Stomach (tissue), 9 donors: ENCODE data around the gene PRKG1. TPM values are rescaled to one million over a fixed set of nuclear protein-coding genes. Genes with fewer than 3 reads are reported as not detected.

ENCODE experiments used
- DNase-seq, 2 donors: peaks; one replicate each; pipeline versions ENCODE4 v3.0.0 to v3.0.0-alpha.2; 2013 to 2019
- H3K27ac ChIP-seq, 5 donors: fragments of 200-600 bp in 4 of 5; sonication (generic) in 4 of 5; one replicate each; pipeline ENCODE4 v1.5.1; 2013 to 2019; ENCODE audit warnings: mild to moderate bottlenecking in 1 of 5, moderate library complexity in 1 of 5
- H3K27me3 ChIP-seq, 3 donors: fragments of 200-600 bp; sonication (generic); one replicate each; pipeline ENCODE4 v1.5.1; 2017 to 2019; ENCODE audit warnings: mixed run types in 1 of 3
- H3K36me3 ChIP-seq, 4 donors: fragments of 200-600 bp; sonication (generic); 1 replicate in 3 of 4; 2 replicates in 1 of 4; pipeline ENCODE4 v1.5.1; 2016 to 2019
- H3K4me1 ChIP-seq, 4 donors: fragments of 200-600 bp; sonication (generic); one replicate each; pipeline ENCODE4 v1.5.1; 2016 to 2019
- H3K4me3 ChIP-seq, 4 donors: fragments of 200-600 bp; sonication (generic) in 3 of 4; one replicate each; pipeline ENCODE4 v1.5.1; 2016 to 2019; ENCODE audit warnings: mild to moderate bottlenecking in 1 of 4
- H3K9me3 ChIP-seq, 4 donors: fragments of 200-600 bp; sonication (generic); one replicate each; pipeline ENCODE4 v1.5.1; 2016 to 2019
- CTCF ChIP-seq, 7 experiments: fragments of 450-650 bp in 4 of 7; fragments of 200-600 bp in 3 of 7; sonication (generic) in 3 of 7; IDR thresholded peaks; one replicate each; pipeline ENCODE4 v1.5.1; 2016 to 2019; ENCODE audit warnings: antibody characterized with exemption in 7 of 7, control low read depth in 2 of 7, mild to moderate bottlenecking in 1 of 7
- EP300 ChIP-seq: sonication (generic); formaldehyde crosslinking; IDR thresholded peaks from one replicate; pipeline ENCODE4 v1.6.1; 2017; ENCODE audit warnings: antibody characterized with exemption
- POLR2A ChIP-seq, 4 donors: fragments of 450-650 bp; IDR thresholded peaks; one replicate each; pipeline ENCODE4 v1.6.1; 2016; ENCODE audit warnings: antibody characterized with exemption in 4 of 4, control low read depth in 2 of 4, mild to moderate bottlenecking in 1 of 4, moderate library complexity in 1 of 4
- POLR2AphosphoS5 ChIP-seq, 3 donors: sonication (generic); formaldehyde crosslinking; IDR thresholded peaks; one replicate each; pipeline ENCODE4 v1.6.1; 2016; ENCODE audit warnings: antibody characterized with exemption in 3 of 3
- WGBS, 5 donors: extraction: QIAGEN DNeasy Blood & Tissue Kit in 3 of 5; methylation state at CpG; one replicate each; pipeline versions ENCODE4 v1.1.5 to v1.1.7; 2013 to 2018; 5-methylcytosine and 5-hydroxymethylcytosine counted together
- intact Hi-C: fragments of 100-400 bp; cut with DNase I; formaldehyde crosslinking; loops from one replicate; pipeline ENCODE4 v1.15.1; 2023; ENCODE audit warnings: low total_unique reads
- polyA plus RNA-seq, 3 donors: library from polyadenylated mRNA; stranded (reverse); fragments of 200-250 nt; gene quantifications; one replicate each; pipeline ENCODE4 v1.2.3, GENCODE V29; 2013
- total RNA-seq, 5 donors: library from RNA; depleted of rRNA; stranded (reverse); fragments of >200 nt; gene quantifications; one replicate each; pipeline versions ENCODE4 v1.1.0 to v1.2.3, GENCODE V29; 2014 to 2016
- donor health status: healthy with polysubstance abuse.
- donor health status: Bipolar disorder and iron deficiency.
- donor health status: healthy.

PRKG1 gene
- total and polyA plus RNA-seq, 8 donors, result 1.5 to 89.2 (median 14.3) TPM

- H3K4me3 ChIP-seq, result no peak overlapping the region
- no peaks in the 10 kb centered on the region for H3K27me3 ChIP-seq
- no peak for DNase-seq
- 19 to 49% (median 32%) methylated on average over 2 of the region's 2 CpGs for WGBS, 5 donors
- peaks cover 0 to 3% (median 0%) of the 10 kb centered on the region in 4 donors for H3K9me3 ChIP-seq
- intact Hi-C loops, result no loop called here
- no peaks in the 10 kb centered on the region for H3K36me3 ChIP-seq
- H3K27ac ChIP-seq, result no peak overlapping the region
- peaks cover 0 to 8% (median 0%) of the 10 kb centered on the region in 4 donors for H3K4me1 ChIP-seq
- TF ChIP-seq CTCF (IDR thresholded peaks at IDR 0.05) (no peak), EP300 (no peak), POLR2AphosphoS5 (IDR thresholded peaks at IDR 0.05) (no peak), POLR2A (IDR thresholded peaks at IDR 0.05) (no peak)
Observed at GRCh38 chr10:52020173-52020572, 945.9 kb downstream of the PRKG1 start.

GRCh38 chr10:52020702-52021101, 946.4 kb downstream of the PRKG1 start:
- intact Hi-C loops, result no loop called here

GRCh38 chr10:52027055-52027705, 952.9 kb downstream of the PRKG1 start:
- TF ChIP-seq POLR2A (IDR thresholded peaks at IDR 0.05) (no peak), POLR2AphosphoS5 (IDR thresholded peaks at IDR 0.05) (no peak), CTCF (IDR thresholded peaks at IDR 0.05) (no peak), EP300 (no peak)
- H3K4me1 ChIP-seq, result no peaks in the 10 kb centered on the region
- no peaks in the 10 kb centered on the region for H3K9me3 ChIP-seq
- 69 to 76% (median 74%) methylated on average over 4 of the region's 4 CpGs for WGBS, 5 donors
- intact Hi-C loops, result no loop called here
- H3K4me3 ChIP-seq, result no peak overlapping the region
- peak in 1 of 2 donors; percentile 7 for DNase-seq
- H3K36me3 ChIP-seq, result no peaks in the 10 kb centered on the region
- no peak overlapping the region for H3K27ac ChIP-seq
- no peaks in the 10 kb centered on the region for H3K27me3 ChIP-seq

More at GRCh38 chr10:52020702-52021101, 946.4 kb downstream of the PRKG1 start:
- Histone ChIP-seq H3K36me3 (no peaks in the 10 kb centered on the region), H3K4me1 (peaks cover 0 to 8% (median 0%) of the 10 kb centered on the region in 4 donors), H3K27me3 (no peaks in the 10 kb centered on the region), H3K9me3 (no peaks in the 10 kb centered on the region), H3K27ac (no peak overlapping the region), H3K4me3 (no peak overlapping the region)
- no peak for TF ChIP-seq EP300
- DNase-seq, result no peak
- WGBS, 5 donors, result 55 to 81% (median 67%) methylated on average over 2 of the region's 2 CpGs

GRCh38 chr10:52028523-52028858, 954.2 kb downstream of the PRKG1 start:
- intact Hi-C loops, result no loop called here
- no peak for DNase-seq
- Histone ChIP-seq H3K4me1 (no peaks in the 10 kb centered on the region), H3K27me3 (no peaks in the 10 kb centered on the region), H3K27ac (no peak overlapping the region), H3K4me3 (no peak overlapping the region), H3K36me3 (no peaks in the 10 kb centered on the region), H3K9me3 (no peaks in the 10 kb centered on the region)
- WGBS, 5 donors, result 55 to 75% (median 58%) methylated on average over 2 of the region's 2 CpGs
- no peak for TF ChIP-seq POLR2AphosphoS5 (IDR thresholded peaks at IDR 0.05)
- TF ChIP-seq CTCF (IDR thresholded peaks at IDR 0.05), result no peak
- no peak for TF ChIP-seq POLR2A (IDR thresholded peaks at IDR 0.05)
- TF ChIP-seq EP300, result no peak

DNA sequence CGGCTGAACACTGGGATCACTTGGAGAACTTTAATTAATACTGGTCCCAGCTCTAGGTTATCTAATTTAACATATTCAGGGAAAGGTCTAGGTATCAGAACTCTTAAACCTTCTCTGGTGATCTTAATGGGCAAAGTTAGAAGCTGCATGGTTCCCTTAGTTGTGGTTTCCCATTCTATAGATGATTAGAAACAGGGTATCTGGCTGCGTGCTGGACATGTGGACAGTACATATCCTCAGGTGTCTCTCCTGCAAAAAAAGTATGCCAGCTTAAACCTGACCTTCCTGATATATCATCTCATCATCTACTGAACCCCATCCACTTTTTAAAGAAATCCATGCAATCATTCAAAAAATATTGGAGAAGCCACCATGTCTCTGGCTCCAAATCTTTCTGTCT, 955.3 kb downstream of the PRKG1 start:
- TF ChIP-seq POLR2A (IDR thresholded peaks at IDR 0.05) (no peak), POLR2AphosphoS5 (IDR thresholded peaks at IDR 0.05) (no peak), CTCF (IDR thresholded peaks at IDR 0.05) (no peak), EP300 (no peak)
- intact Hi-C loops, result no loop called here
- no peaks in the 10 kb centered on the region for H3K4me1 ChIP-seq
- 47 to 85% (median 68%) methylated on average over 2 of the region's 2 CpGs for WGBS, 5 donors
- DNase-seq, result no peak
- H3K36me3 ChIP-seq, result no peaks in the 10 kb centered on the region
- no peaks in the 10 kb centered on the region for H3K27me3 ChIP-seq
- H3K9me3 ChIP-seq, result no peaks in the 10 kb centered on the region
- no peak overlapping the region for H3K4me3 ChIP-seq
- no peak overlapping the region for H3K27ac ChIP-seq
